Stimulated activated CD4-positive, alpha-beta T cell treated with anti-CD3 and anti-CD28 coated beads, Interleukin-2, amount 100 ng/mL, for 4 hours (primary cell): ENCODE data around the gene TK2.
"Not testable (repeated sequence)": the region's sequence is repeated elsewhere in the genome, so short reads cannot be mapped to it uniquely, and the experiment has no call there.

Source experiments
- DNase-seq: peaks from one replicate; pipeline ENCODE4 v3.0.0-alpha.2; 2020; ENCODE audit warnings: low read depth

The TK2 gene

DNA sequence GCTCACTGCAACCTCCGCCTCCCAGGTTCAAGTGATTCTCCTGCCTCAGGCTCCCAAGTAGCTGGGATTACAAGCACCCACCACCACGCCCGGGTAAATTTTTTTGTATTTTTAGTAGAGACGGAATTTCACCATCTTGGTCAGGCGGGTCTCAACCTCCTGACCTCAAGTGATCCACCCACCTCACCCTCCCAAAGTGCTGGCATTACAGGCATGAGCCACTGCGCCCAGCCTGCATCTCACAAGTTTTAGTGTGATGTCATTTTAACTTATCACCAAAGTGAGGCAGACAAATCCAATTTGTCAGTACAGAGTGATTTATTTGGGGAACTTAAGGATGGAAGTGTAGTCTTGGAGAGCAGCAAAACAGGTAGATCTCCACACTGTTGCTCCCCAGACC lies 83.3 kb downstream of the TK2 start:
- DNase-seq: not testable (repeated sequence)

DNA sequence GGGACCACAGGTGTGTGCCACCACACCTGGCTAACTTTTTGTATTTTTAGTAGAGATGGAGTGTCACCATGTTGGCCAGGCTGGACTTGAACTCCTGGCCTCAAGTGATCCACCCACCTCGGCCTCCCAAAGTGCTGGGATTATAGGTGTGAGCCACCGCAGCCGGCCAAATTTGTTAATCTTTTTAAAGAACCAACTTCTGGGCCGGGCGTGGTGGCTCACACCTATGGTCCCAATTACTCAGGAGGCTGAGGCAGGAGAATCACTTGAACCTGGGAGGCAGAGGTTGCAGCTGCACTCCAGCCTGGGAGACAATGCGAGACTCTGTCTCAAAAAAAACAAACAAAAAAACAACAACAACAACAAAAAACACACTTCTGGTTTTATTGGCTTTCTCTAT lies 84.0 kb downstream of the TK2 start:
- DNase-seq: not testable (repeated sequence)

DNA sequence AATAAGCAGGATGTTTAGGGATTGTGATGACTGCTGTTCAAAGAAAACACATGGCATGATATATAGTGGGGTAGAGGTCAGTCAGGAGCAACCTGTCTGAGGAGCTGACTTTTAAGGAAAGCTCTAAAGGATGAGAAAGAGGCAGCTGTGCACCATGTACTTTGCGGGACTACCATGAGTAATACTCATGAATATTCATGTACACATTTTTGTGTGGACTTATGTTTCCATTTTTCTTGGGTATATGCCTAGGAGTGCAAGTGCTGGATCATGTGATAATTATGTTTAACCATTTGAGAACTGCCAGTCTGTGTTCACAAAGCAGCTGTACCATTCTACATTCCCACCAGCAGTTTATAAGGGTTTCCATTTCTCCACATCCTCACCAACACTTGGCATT lies 87.0 kb downstream of the TK2 start:
- DNase-seq: no peak

DNA sequence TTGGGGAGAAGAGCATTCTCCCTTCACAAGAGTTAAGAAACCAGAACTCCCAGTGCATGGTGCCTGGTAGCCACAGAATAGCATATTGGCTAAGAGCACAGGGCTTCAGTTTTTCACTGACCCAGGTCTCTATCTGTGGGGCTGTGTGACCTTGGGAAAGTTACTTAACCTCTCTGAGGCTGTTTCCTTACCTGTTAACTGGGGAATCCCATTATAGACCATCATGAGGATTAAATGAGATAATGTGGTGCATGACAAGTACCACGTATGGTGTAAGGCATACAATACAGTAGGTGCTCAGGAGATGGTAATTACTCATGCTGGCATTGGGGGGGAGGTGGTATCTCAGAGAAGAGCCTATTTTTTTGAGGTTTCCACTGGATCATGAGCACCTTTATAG lies 89.2 kb downstream of the TK2 start:
- no peak for DNase-seq

DNA sequence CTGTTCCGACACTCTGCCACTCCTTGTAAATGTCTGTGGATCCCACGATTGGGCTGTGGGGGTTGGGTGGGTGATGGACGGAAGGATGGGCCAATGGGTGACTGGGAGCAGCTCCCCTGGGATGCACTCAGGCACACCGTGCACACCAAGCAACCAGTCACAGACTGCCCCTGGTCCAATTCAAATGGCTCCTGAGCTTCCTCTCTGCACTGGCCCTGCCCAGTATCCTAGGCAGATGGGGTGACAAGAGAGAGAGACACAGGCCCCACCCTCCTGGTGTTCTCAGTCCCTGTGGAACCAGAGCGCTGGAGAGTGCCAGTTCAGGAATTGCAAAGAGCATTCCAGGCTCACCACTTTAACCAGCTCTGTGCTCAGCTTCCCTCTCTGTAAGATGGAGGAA lies 90.0 kb downstream of the TK2 start:
- DNase-seq: no peak

DNA sequence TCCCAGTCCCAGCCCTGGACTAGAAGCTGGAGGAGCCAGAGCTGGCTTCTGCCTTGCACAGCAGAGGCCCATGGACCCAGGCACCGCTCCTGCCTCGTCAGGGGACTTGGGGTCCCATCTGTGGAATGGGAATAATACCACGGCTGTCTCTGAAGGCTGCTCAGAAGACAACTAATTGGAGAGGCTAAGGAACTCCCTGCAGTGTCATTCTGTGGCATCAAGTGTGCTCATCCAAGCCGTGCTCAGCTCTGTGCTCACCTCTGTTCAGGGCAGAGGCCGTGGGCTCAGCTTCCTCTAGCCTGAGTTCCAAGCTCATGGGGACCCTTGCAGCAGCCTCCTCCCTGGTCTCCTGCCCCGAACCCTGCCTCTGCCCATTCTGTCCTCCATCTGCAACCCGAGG lies 91.1 kb downstream of the TK2 start:
- no peak for DNase-seq

DNA sequence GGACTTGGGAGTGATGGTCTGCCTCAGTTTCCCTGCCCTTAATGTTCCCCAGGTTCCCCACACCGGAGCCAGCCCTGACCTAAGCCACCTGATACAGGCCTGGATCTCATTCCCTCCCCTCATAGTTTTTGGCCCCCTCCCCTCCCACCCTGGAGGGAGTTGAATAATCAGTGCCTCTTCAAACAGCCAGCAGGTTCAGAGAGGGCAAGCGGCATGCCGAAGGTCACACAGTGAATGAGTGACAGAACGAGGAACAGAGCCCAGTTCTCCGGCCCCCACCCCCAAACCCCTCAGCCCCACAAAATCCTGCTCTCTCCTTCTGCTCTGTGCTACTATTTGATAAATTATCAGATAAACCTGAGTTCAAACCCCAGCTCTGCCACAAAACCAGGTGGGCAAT lies 91.6 kb downstream of the TK2 start:
- no peak for DNase-seq
